ENCODE data around the gene KRT85.

DNA sequence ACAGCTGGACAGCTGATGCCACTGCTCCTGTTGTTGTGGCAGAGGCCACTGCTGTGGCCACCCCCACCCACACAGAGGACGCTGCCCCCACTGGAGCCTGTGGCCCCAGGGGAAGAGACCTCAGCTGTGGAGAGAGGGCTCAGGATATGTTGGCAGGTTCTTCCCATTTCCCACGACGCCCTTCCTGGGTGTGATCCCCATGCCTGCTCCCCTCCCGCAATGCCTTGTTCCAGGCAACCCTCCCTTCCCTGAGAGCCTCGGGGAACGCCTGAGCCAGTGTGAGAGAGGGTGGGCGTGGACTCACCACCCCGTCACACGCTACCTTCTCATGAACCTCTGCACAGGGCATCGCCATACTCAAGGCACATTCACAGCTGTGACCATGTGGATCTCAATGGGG is 44.5 kb upstream of the KRT85 start:
- TF ChIP-seq EZH2 (IDR thresholded peaks at IDR 0.05) (no peak), POLR2AphosphoS5 (IDR thresholded peaks at IDR 0.05; ENCODE audit: borderline replicate concordance, low read depth, low read length) (no peak), FOXP2 (optimal IDR thresholded peaks at IDR 0.05; ENCODE audit: control extremely low read depth, extremely low read length, insufficient read depth) (no peak)

All from SK-N-MC (cell line).